MM.1S (cell line): ENCODE results near the gene ATP4A.

Experiments used
- EZH2 ChIP-seq: fragments of 300-600 bp; sonication (generic); optimal IDR thresholded peaks from 2 replicates; pipeline ENCODE3; 2017; ENCODE audit warnings: low read depth, mild to moderate bottlenecking, antibody characterized with exemption, low read length, mixed read lengths
- EZH2phosphoT487 ChIP-seq: fragments of 300-600 bp; sonication (generic); IDR thresholded peaks from 2 replicates; pipeline ENCODE4 v1.6.1; 2018; ENCODE audit warnings: antibody characterized with exemption, low read length
- TF ChIP-seq, protein P1 (sequence below): fragments of 300-600 bp; sonication (generic); IDR thresholded peaks from 2 replicates; pipeline ENCODE4 v1.5.1; 2016; ENCODE audit warnings: antibody characterized with exemption, low read length, mixed read lengths

- no peak for TF ChIP-seq EZH2
- TF ChIP-seq, protein P1, sequence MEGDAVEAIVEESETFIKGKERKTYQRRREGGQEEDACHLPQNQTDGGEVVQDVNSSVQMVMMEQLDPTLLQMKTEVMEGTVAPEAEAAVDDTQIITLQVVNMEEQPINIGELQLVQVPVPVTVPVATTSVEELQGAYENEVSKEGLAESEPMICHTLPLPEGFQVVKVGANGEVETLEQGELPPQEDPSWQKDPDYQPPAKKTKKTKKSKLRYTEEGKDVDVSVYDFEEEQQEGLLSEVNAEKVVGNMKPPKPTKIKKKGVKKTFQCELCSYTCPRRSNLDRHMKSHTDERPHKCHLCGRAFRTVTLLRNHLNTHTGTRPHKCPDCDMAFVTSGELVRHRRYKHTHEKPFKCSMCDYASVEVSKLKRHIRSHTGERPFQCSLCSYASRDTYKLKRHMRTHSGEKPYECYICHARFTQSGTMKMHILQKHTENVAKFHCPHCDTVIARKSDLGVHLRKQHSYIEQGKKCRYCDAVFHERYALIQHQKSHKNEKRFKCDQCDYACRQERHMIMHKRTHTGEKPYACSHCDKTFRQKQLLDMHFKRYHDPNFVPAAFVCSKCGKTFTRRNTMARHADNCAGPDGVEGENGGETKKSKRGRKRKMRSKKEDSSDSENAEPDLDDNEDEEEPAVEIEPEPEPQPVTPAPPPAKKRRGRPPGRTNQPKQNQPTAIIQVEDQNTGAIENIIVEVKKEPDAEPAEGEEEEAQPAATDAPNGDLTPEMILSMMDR, result no peak
- TF ChIP-seq EZH2phosphoT487, result no peak
Observed at GRCh38 chr19:35562776-35563175, 682 bp downstream of the ATP4A start.
